OCI-LY3 (cell line): Measurements from ENCODE around the gene SSBP4.

Experiments
- H2AFZ ChIP-seq: fragments of 200-600, 300-600 bp; shearing (Covaris generic); 2 replicates; pipeline ENCODE4 v1.6.0; 2014; ENCODE audit warnings: antibody characterized with exemption, low read depth, low read length
- H3K27ac ChIP-seq: fragments of 200-600, 300-600 bp; sonication (generic); 2 replicates; pipeline ENCODE4 v1.5.1; 2014; ENCODE audit warnings: mild to moderate bottlenecking, low read length, moderate library complexity, mixed read lengths
- H3K27me3 ChIP-seq: fragments of 200-600, 300-600 bp; sonication (generic); 2 replicates; pipeline ENCODE4 v1.6.1; 2014; ENCODE audit warnings: low read depth, low read length, mixed read lengths
- H3K36me3 ChIP-seq: fragments of 200-600, 300-600 bp; sonication (generic); replicated peaks from 2 replicates; pipeline ENCODE3; 2014; ENCODE audit warnings: low read depth, low read length, mixed read lengths
- H3K4me1 ChIP-seq: fragments of 300-600, 200-600 bp; sonication (generic); 2 replicates; pipeline ENCODE4 v1.6.1; 2014; ENCODE audit warnings: low read length, mixed read lengths
- H3K4me2 ChIP-seq: fragments of 200-600, 300-600 bp; sonication (generic); 2 replicates; pipeline ENCODE4 v1.6.1; 2014; ENCODE audit warnings: low read length, mixed read lengths
- H3K4me3 ChIP-seq: fragments of 300-600, 200-600 bp; sonication (generic); 2 replicates; pipeline ENCODE4 v1.5.1; 2014; ENCODE audit warnings: antibody characterized with exemption, mild to moderate bottlenecking, low read length, moderate library complexity
- H3K79me2 ChIP-seq: fragments of 300-600, 200-600 bp; shearing (Covaris generic); 2 replicates; pipeline ENCODE4 v1.6.1; 2014; ENCODE audit warnings: mild to moderate bottlenecking, low read length, mixed read lengths
- H3K9ac ChIP-seq: fragments of 300-600, 200-600 bp; shearing (Covaris generic); 2 replicates; pipeline ENCODE4 v1.6.0; 2014; ENCODE audit warnings: mild to moderate bottlenecking, low read length, moderate library complexity
- H3K9me3 ChIP-seq: fragments of 200-600, 300-600 bp; shearing (Covaris generic); 2 replicates; pipeline ENCODE4 v1.6.1; 2014; ENCODE audit warnings: low read length, mixed read lengths; ENCODE audit not compliant: insufficient read depth
- H4K20me1 ChIP-seq: fragments of 200-600, 300-600 bp; sonication (generic); 2 replicates; pipeline ENCODE4 v1.6.1; 2016; ENCODE audit warnings: low read length, mixed read lengths; ENCODE audit not compliant: insufficient read depth
- CTCF ChIP-seq: fragments of 200-600, 300-600 bp; sonication (generic); IDR thresholded peaks from 2 replicates; pipeline ENCODE4 v1.5.1; 2014; ENCODE audit warnings: antibody characterized with exemption, low read length, low read depth
- EZH2phosphoT487 ChIP-seq: fragments of 200-600 bp; shearing (Covaris generic); IDR thresholded peaks from 2 replicates; pipeline ENCODE4 v1.6.1; 2018; ENCODE audit warnings: antibody characterized with exemption, mixed run types, low read depth

Gene SSBP4

DNA sequence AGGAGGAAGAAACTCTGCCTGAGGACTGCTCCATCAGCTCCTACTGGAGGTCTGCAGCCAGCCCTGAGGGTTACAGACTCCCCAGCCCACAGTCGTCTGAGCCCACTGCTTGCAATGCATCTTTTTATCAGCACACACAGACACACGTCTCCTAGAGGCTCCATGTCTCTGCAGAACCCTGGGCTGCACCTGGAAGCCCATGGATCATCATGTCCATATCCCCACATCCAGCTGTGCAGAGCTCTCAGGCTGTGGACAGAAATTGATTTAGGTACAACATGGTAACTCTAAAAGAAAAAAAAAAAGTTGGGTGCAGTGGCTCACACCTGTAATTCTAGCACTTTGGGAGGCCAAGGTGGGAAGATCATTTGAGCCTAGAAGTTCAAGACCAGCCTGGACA lies 51.6 kb downstream of the SSBP4 start:
- Histone ChIP-seq H3K9ac (no peak overlapping the region), H3K4me2 (no peak overlapping the region), H3K9me3 (no peaks in the 10 kb centered on the region), H3K4me1 (no peaks in the 10 kb centered on the region), H3K36me3 (peaks cover 14% of the 10 kb centered on the region), H4K20me1 (peaks cover 92% of the 10 kb centered on the region), H3K27ac (no peak overlapping the region), H3K4me3 (no peak overlapping the region), H3K79me2 (peaks cover 77% of the 10 kb centered on the region), H2AFZ (no peak overlapping the region), H3K27me3 (no peaks in the 10 kb centered on the region)
- no peak for TF ChIP-seq EZH2phosphoT487
- no peak for TF ChIP-seq CTCF

DNA sequence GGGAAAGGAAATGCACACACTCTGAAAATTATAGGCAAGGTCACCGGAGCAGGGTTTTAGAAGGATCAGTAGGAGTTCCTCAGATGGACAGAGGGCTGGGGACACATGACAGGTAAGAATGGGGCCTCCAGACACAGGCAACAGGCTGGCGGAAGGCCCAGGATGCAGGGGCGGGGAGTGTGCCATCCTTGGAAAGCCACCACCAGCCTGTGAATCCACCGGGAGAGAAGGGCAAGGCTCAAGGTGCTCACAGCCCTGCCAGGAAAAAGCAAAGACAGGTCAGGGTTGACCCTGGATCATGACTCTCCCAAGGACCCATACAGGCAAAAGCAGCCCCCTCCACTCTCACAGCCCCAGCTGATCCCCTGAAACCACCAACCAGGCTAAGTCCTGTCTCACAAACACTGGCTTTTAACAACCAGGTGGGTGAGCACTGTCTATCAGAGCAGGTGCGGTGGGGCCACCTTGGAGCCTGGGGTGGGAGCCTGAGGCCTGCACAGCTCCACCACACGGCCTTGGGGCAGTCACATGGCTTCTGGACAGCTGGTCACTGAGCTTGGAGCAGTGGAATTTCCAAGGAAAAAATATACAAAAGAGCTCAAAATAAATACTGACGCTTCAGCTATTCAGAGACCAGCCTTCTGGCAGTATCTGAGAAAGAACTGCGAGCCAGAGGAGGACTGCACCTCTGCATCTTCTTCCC lies 54.0 kb downstream of the SSBP4 start:
- H3K27ac ChIP-seq, result no peak overlapping the region
- H3K9me3 ChIP-seq, result no peaks in the 10 kb centered on the region
- H3K9ac ChIP-seq, result no peak overlapping the region
- peaks cover 82% of the 10 kb centered on the region for H3K79me2 ChIP-seq
- TF ChIP-seq CTCF, result no peak
- no peak for TF ChIP-seq EZH2phosphoT487
- no peaks in the 10 kb centered on the region for H3K27me3 ChIP-seq
- H2AFZ ChIP-seq, result no peak overlapping the region
- H3K4me2 ChIP-seq, result no peak overlapping the region
- H4K20me1 ChIP-seq, result peaks cover 93% of the 10 kb centered on the region
- no peak overlapping the region for H3K4me3 ChIP-seq
- peaks cover under 1% of the 10 kb centered on the region; the same call in 1 of the 2 replicates for H3K4me1 ChIP-seq
- peaks cover 22% of the 10 kb centered on the region for H3K36me3 ChIP-seq

DNA sequence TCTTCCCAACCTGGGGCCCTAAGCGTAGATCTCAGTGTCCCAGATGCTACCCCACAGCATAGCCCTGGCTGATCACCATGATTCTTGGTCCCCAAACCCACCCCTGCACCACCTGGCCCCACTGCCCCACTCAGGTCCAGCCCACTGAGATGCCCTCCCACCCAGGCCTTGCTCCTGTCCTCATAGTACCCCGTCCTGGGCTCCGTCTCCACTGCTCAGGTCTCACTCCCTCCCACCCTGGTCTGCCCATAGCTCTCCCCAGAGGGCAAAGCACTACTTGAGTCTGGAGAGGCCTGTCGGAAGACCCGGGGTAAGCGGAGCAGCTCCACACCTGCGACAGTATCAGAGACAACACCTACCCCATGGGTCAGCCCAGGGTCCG lies 54.5 kb downstream of the SSBP4 start:
- no peak overlapping the region for H2AFZ ChIP-seq
- peaks cover 6% of the 10 kb centered on the region for H3K4me1 ChIP-seq
- H4K20me1 ChIP-seq, result peaks cover 93% of the 10 kb centered on the region
- no peaks in the 10 kb centered on the region for H3K27me3 ChIP-seq
- no peak overlapping the region for H3K4me2 ChIP-seq
- peaks cover 22% of the 10 kb centered on the region for H3K36me3 ChIP-seq
- H3K27ac ChIP-seq, result no peak overlapping the region
- TF ChIP-seq CTCF (no peak), EZH2phosphoT487 (no peak)
- H3K4me3 ChIP-seq, result no peak overlapping the region
- peaks cover 82% of the 10 kb centered on the region for H3K79me2 ChIP-seq
- no peaks in the 10 kb centered on the region for H3K9me3 ChIP-seq
- H3K9ac ChIP-seq, result no peak overlapping the region

- H3K36me3 ChIP-seq, result peaks cover 19% of the 10 kb centered on the region
- no peak overlapping the region for H2AFZ ChIP-seq
- H3K9ac ChIP-seq, result no peak overlapping the region
- H3K4me3 ChIP-seq, result no peak overlapping the region
- H3K4me1 ChIP-seq, result peaks cover 13% of the 10 kb centered on the region
- H3K79me2 ChIP-seq, result peaks cover 82% of the 10 kb centered on the region
- no peaks in the 10 kb centered on the region for H3K27me3 ChIP-seq
- H3K9me3 ChIP-seq, result no peaks in the 10 kb centered on the region
- H3K4me2 ChIP-seq, result no peak overlapping the region
- H4K20me1 ChIP-seq, result peaks cover 93% of the 10 kb centered on the region
- no peak for TF ChIP-seq CTCF
- no peak for TF ChIP-seq EZH2phosphoT487
- no peak overlapping the region for H3K27ac ChIP-seq
These were observed 55.2 kb downstream of the SSBP4 start for GRCh38 chr19:18474366-18474887.
